22Rv1 (cell line): Measurements from ENCODE around the gene TTYH2.
"Not testable (repeated sequence)": the region's sequence is repeated elsewhere in the genome, so short reads cannot be mapped to it uniquely, and the experiment has no call there.

ENCODE experiments used
- H3K27ac ChIP-seq: fragments of 450-650 bp; 2 replicates; pipeline ENCODE4 v1.5.1; 2017
- CTCF ChIP-seq: fragments of 450-650 bp; IDR thresholded peaks from 2 replicates; pipeline ENCODE4 v1.5.1; 2017; ENCODE audit warnings: mild to moderate bottlenecking
- ZFX ChIP-seq: fragments of 450-650 bp; IDR thresholded peaks from 2 replicates; pipeline ENCODE4 v1.6.1; 2017; ENCODE audit warnings: antibody characterized with exemption, borderline replicate concordance

The TTYH2 gene

GRCh38 chr17:74257311-74257710 is 43.9 kb downstream of the TTYH2 start:
- TF ChIP-seq ZFX: no peak
- no peak for TF ChIP-seq CTCF

GRCh38 chr17:74259667-74260524 is 46.5 kb downstream of the TTYH2 start:
- no peak for TF ChIP-seq CTCF
- no peak overlapping the region for H3K27ac ChIP-seq

More at GRCh38 chr17:74257311-74257710, 43.9 kb downstream of the TTYH2 start:
- H3K27ac ChIP-seq: no peak overlapping the region

GRCh38 chr17:74260525-74260850 is 47.1 kb downstream of the TTYH2 start:
- TF ChIP-seq ZFX: no peak
- no peak for TF ChIP-seq CTCF
- H3K27ac ChIP-seq: no peak overlapping the region

GRCh38 chr17:74262601-74263000 is 49.2 kb downstream of the TTYH2 start:
- no peak for TF ChIP-seq ZFX
- TF ChIP-seq CTCF: no peak
- no peak overlapping the region for H3K27ac ChIP-seq

- not testable (repeated sequence) for H3K27ac ChIP-seq
Measured at GRCh38 chr17:74267054-74267453, 53.7 kb downstream of the TTYH2 start.

GRCh38 chr17:74267579-74267978 is 54.2 kb downstream of the TTYH2 start:
- TF ChIP-seq CTCF (no peak), ZFX (no peak)

GRCh38 chr17:74267987-74268499 is 54.7 kb downstream of the TTYH2 start:
- H3K27ac ChIP-seq: no peak overlapping the region
- TF ChIP-seq ZFX (no peak), CTCF (no peak)

More at GRCh38 chr17:74267579-74267978, 54.2 kb downstream of the TTYH2 start:
- no peak overlapping the region for H3K27ac ChIP-seq

- no peak for TF ChIP-seq CTCF
- TF ChIP-seq ZFX: no peak
- no peak overlapping the region for H3K27ac ChIP-seq
Measured at GRCh38 chr17:74268558-74268957, 55.2 kb downstream of the TTYH2 start.
